Measurements from ENCODE around the gene PCDHGB6.
"Not testable (repeated sequence)": the region's sequence is repeated elsewhere in the genome, so short reads cannot be mapped to it uniquely, and the experiment has no call there.

Gene PCDHGB6

GRCh38 chr5:141369994-141370848, 37.6 kb upstream of the PCDHGB6 start, which contains the start of gene PCDHGB3:
Gene PCDHGB3, plus strand, starts transcription at chr5:141370242. Its CDS starts 153 bp downstream, at chr5:141370395.
- H3K27ac ChIP-seq, result no peak within 1 kb of the TSS
- peak within 1 kb of the TSS; percentile 57 for H3K4me3 ChIP-seq
- DNase-seq (ENCODE audit: low spot score), result no peak
- no peak for TF ChIP-seq CTCF (IDR thresholded peaks at IDR 0.05)

DNA sequence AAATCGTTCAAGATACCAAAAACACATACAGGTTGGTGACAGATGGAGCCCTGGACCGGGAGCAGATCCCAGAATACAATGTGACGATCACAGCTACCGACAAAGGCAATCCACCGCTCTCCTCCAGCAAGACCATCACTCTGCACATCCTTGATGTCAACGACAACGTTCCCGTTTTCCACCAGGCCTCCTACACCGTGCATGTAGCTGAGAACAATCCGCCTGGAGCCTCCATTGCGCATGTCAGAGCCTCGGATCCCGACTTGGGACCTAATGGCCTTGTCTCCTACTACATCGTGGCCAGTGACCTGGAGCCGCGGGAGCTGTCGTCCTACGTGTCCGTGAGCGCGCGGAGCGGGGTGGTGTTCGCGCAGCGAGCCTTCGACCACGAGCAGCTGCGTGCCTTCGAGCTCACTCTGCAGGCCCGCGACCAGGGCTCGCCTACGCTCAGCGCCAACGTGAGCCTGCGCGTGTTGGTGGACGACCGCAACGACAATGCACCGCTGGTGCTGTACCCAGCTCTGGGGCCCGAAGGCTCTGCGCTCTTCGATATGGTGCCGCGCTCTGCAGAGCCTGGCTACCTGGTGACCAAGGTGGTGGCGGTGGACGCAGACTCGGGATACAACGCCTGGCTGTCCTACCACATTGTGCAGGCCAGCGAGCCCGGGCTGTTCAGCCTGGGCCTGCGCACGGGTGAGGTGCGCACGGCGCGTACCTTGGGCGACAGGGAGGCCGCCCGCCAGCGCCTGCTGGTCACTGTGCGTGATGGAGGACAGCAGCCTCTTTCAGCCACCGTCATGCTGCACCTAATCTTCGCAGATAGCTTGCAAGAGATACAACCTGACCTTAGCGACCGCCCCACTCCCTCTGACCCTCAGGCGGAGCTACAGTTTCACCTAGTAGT, 36.0 kb upstream of the PCDHGB6 start:
- TF ChIP-seq CTCF (IDR thresholded peaks at IDR 0.05), result no peak
- no peak for DNase-seq (ENCODE audit: low spot score)
- Histone ChIP-seq H3K27ac (no peak overlapping the region), H3K4me3 (peak overlapping the region; percentile 57)

DNA sequence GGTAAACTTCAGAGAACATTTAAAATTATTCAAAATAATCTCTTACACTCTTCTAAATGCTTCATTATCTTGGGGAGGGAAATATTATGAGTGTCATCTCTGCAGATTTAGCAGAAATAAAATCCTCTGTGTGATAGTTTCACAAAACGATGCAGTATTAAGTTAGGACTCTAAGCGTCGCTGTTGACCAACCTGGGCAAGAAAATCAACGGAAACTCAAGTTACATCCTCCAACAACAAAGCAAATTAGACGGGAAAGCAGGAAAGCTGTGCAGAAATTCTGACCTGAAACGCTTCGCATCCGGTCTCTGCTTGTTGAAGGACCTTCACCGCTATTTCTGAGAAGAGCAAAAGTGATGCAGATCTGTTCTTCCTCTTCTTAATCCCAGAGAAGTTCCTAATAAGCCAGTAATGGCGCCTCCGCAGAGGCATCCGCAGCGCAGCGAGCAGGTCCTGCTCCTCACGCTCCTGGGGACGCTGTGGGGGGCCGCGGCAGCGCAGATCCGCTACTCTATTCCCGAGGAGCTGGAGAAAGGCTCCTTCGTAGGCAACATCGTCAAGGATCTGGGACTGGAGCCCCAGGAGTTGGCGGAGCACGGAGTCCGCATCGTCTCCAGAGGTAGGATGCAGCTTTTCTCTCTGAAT, 34.0 kb upstream of the PCDHGB6 start, which contains the start of gene PCDHGA6:
PCDHGA6 (plus strand) TSS at position 219 of the 645 bp plus-strand sequence; CDS start at position 412, 193 bp downstream.
- no peak for DNase-seq (ENCODE audit: low spot score)
- H3K4me3 ChIP-seq, result peak within 1 kb of the TSS; percentile 49
- no peak for TF ChIP-seq CTCF (IDR thresholded peaks at IDR 0.05)
- no peak within 1 kb of the TSS for H3K27ac ChIP-seq

DNA sequence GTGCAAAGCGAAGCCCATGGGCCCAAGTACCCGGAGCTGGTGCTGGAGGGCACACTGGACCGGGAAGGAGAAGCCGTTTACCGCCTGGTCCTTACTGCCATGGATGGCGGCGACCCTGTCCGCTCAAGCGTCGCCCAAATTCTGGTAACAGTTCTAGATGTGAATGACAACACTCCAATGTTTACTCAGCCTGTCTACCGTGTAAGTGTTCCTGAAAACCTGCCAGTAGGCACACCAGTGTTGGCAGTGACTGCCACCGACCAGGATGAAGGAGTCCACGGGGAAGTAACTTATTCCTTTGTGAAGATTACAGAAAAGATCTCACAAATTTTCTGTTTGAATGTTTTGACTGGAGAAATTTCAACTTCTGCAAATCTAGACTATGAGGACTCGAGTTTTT, 33.2 kb upstream of the PCDHGB6 start:
- no peak for TF ChIP-seq CTCF (IDR thresholded peaks at IDR 0.05)
- peak overlapping the region; percentile 49 for H3K4me3 ChIP-seq

GRCh38 chr5:141375444-141376155, 32.2 kb upstream of the PCDHGB6 start:
- peak overlapping the region; percentile 12 for H3K4me3 ChIP-seq
- not testable (repeated sequence) for DNase-seq (ENCODE audit: low spot score); H3K27ac ChIP-seq

More for the DNA sequence above, 33.2 kb upstream of the PCDHGB6 start:
- DNase-seq (ENCODE audit: low spot score), result no peak
- no peak overlapping the region for H3K27ac ChIP-seq

DNA sequence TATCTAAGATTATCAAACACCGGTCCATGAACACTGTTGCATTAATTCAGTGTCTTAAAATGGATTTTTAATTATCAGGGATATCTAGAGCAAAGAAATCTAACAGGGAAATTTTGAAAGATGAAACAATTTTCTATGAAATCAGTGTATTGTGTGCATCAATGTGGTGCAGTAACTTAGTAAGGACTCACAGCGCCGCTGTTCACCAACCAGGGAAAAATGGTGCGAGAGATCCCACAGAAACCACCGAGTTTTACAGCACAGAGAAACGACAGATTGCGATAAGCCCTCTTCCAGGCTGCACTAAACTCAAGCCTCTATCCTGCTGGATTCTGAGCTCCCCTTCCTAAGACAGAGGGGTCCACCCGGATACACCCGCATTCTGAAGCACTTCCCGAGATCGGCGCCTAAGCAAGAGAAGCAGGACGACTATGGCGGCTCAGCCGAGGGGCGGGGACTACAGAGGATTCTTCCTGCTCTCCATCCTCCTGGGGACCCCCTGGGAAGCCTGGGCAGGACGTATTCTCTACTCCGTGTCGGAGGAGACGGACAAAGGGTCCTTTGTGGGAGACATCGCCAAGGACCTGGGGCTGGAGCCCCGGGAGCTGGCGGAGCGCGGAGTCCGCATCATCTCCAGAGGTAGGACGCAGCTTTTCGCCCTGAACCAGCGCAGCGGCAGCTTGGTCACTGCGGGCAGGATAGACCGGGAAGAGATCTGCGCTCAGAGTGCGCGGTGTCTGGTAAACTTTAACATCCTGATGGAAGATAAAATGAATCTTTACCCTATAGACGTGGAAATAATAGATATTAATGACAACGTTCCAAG, 25.1 kb upstream of the PCDHGB6 start, which contains the start of gene PCDHGA7:
PCDHGA7 (plus strand) TSS at position 274 of the 826 bp plus-strand sequence; CDS start at position 432, 158 bp downstream.
- Histone ChIP-seq H3K27ac (no peak within 1 kb of the TSS), H3K4me3 (peak within 1 kb of the TSS; percentile 50)
- no peak for DNase-seq (ENCODE audit: low spot score)
- no peak for TF ChIP-seq CTCF (IDR thresholded peaks at IDR 0.05)

All from coronary artery (tissue), 2 donors.